Measurements from ENCODE around the gene ANKDD1A. TPM values are rescaled to one million over a fixed set of nuclear protein-coding genes. Genes with fewer than 3 reads are reported as not detected.

ANKDD1A gene
- polyA plus RNA-seq, 4 donors: 4.7 to 8.0 (median 7.0) TPM

DNA sequence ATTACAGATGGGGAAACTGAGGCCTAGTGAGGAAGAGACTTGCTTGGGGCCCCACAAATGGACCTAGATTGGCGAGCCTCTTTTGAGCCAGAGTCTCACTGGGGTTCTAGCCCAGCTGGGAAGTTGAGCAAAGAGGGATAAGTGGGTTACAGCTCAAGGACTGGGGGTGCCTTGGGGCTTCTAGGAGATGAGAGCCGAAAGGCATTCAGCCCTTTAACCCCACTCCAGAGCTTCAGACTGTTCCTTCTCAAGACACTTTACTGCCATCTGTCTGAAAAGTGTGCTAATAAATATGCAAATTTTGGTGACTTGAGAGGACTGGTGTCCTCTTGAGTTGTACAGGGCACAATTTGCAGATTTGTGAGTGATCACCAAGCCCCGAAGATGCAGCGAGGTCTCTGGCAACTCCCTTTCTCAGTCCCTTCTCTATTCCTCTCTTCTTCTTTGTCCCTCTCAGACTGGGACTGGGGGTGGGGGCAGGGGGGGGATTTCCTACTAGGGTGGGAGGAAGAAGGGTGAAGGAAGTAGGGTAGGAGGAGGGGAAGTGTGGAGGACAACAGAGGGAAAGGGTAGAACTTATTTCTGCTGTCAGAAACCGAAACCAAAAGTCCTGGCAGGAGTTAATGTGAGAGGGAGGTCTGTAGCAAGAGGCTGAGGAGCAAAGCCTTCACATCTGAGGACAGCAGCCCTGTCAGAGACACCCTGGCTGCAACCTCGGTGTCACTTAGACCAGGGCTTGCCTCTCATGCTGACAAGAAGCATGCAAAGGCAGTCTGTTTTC, 16.2 kb upstream of the ANKDD1A start:
- DNase-seq (ENCODE audit: low read depth in 4 of 4, low spot score in 3 of 4): no peak

DNA sequence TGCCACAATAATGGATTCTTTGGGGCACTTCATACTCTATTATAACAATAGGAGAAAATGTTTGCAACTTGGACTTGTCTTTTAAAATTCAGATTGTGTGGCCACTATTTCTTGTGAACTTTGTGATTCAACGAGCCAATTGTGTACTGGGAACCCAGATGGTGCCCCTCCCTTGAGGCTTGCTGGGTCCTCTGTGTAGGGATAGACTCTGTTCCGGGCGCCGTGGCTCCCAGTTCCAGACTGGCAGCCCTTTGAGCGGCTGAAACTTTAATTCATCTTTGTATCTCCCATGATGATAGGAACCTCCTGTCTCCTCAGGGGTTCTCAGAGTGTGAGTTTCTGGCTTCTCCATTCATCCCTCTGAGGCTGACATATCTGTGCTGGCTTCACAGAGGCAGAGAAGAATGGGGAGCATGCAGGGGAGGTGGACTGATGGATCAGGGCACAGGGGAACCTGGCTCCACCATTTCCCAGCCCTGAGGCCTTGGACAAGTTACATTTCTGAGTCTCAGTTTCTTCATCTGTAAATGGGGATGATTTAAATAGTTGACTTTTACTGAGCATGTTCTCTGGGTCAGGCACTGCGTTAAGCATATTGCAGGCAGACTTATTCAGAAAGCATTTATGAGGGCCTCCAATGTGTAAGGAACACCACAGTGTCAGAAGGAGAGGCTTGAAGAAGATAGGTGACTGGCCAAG, 15.2 kb upstream of the ANKDD1A start:
- DNase-seq (ENCODE audit: low read depth in 4 of 4, low spot score in 3 of 4): no peak

DNA sequence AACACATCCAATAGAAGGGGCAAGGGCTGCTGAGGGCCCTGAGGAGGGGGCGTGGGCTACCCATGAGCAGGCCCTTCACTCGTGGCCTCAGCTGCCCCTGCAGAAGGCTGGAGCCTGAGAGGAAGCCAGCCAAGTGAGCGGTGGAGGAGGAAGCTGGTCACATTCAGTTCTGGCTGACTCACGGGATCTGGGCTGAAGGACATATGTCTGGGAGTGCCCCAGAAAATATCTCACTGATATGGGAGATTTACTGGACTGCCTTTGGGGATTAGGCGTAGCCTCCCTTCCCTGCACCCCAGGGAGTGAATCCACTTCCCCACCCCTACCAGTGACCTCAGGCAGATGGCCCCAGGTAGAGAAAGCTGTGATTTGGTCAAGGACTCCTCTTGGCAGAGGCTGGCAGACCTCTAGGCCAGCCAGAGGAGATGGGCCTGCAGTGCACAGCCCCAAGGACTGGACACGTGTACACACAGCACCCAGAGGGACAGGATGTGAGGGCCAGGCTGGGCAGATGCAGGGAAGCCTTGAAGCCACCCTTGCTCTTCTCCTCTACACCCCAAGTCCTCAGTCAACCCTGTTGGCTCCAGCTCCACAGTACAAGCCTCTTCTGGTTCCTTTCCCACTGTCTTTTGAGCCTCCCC, 14.2 kb upstream of the ANKDD1A start:
- no peak for DNase-seq (ENCODE audit: low read depth in 4 of 4, low spot score in 3 of 4)

DNA sequence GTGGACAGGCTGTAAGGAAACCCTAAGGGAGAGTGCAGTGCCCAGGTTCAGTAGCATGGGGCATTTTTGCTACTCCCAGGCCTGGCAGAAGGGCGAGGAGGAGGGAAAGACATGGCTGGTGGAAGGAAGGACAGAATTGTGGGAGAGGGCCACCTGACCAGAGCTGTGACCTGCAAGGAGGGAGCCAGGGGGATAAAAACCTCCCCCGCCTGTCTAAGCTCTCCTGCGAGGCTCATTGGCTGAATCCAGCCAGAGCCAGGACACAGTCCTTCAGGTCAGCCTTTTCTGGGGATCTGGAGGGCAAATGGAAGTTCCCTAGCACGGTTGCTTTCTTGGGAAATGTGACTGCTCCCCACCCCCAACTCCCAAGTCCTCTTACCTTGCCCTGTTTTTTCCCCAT, 13.3 kb upstream of the ANKDD1A start:
- no peak for DNase-seq (ENCODE audit: low read depth in 4 of 4, low spot score in 3 of 4)

DNA sequence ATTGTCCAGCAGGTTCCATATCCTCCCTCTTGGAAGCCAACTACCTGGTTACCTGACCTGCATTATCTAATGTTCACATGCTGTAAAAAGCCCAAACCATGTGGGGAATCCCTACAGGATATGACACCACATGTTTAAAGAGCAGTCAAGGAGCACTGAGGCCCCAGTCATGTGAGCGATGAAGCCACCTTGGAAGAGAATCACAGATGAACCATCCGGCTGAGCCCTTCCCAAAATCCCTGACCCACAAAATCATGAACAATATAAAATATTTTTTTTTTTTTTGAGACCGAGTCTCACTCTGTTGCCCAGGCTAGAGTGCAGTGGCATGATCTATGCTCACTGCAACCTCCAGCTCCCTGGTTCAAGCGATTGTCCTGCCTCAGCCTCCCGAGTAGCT, 10.6 kb upstream of the ANKDD1A start:
- DNase-seq (ENCODE audit: low read depth in 4 of 4, low spot score in 3 of 4): no peak

DNA sequence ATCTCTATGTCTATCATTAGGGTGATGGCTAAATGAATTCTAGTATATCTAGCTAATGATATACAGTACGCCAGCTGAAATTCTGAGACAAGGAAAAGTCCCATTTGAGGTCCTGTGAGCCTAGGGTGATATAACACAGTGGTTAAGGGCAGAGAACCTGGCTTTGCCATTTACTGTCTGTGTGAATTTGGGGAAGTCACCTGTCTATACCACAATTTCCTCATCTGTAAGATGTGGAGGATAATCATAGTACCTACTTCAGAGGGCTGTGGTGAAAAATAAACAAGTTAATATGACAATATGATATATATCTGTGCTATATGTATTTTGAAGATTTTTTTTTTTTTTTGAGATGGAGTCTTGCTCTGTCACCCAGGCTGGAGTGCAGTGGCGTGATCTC, 9.8 kb upstream of the ANKDD1A start:
- no peak for DNase-seq (ENCODE audit: low read depth in 4 of 4, low spot score in 3 of 4)

DNA sequence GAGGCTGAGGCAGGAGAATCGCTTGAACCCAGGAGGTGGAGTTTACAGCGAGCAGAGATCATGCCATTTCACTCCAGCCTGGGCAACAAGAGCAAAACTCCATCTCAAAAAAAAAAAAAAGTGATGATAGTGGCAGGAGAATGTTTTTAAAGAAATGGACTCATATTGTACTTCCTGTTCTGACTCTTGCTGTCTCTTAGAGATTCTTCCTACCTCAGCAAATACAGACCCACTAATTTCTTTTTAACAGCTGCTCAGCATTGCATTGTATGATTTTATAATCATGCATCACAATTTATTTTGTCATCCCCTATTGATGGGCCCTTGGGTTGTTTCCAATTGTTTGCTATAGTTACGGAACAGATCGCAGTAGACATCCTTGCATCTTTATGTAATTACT, 8.8 kb upstream of the ANKDD1A start:
- no peak for DNase-seq (ENCODE audit: low read depth in 4 of 4, low spot score in 3 of 4)

DNA sequence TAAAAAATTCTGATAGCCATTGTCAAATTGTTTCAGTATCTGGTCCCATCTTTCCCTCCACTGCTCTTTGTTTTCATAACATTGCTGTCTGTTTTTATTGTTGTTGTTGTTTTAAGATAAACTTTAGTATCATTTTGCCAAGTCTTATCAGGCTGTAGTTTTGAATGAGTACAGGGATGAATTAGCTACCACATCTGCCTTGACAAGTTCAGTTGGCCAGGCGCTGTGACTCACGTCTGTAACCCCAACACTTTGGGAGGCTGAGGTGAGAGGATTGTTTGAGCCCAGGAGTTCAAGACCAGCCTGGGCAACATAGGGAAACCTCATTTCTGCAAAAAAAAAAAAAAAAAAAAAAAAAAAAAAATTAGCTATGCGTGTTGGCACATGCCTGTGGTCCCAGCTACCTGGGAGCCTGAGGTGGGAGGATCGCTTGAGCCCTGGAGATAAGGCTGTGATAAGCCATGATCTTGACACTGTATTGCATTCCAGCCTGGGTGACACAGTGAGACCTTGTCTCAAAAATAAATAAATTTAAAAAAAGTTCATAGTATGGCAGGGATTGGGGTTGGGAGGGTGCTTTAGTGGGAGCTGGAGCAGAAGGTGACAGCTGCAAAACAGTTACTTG, 8.3 kb upstream of the ANKDD1A start:
- DNase-seq (ENCODE audit: low read depth in 4 of 4, low spot score in 3 of 4): no peak

DNA sequence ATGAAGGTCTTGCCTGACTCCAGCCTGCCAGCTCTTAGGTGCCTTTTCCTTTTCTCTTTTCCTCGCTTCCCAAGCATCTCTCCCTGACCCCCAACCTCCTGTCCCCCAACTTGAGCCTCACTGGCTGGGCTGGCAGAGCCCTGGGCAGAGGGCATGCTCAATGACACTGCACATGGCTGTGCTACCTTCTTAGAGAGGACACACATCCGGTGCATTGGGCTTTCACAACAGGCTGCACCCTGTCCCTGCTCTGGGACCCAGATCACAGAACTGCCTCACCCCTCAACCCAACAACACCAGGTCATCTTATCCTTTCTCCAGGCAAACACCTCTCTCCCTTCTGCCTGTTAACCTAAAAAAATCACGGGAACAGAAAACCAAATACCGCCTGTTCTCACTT, 7.5 kb upstream of the ANKDD1A start:
- DNase-seq (ENCODE audit: low read depth in 4 of 4, low spot score in 3 of 4): no peak

DNA sequence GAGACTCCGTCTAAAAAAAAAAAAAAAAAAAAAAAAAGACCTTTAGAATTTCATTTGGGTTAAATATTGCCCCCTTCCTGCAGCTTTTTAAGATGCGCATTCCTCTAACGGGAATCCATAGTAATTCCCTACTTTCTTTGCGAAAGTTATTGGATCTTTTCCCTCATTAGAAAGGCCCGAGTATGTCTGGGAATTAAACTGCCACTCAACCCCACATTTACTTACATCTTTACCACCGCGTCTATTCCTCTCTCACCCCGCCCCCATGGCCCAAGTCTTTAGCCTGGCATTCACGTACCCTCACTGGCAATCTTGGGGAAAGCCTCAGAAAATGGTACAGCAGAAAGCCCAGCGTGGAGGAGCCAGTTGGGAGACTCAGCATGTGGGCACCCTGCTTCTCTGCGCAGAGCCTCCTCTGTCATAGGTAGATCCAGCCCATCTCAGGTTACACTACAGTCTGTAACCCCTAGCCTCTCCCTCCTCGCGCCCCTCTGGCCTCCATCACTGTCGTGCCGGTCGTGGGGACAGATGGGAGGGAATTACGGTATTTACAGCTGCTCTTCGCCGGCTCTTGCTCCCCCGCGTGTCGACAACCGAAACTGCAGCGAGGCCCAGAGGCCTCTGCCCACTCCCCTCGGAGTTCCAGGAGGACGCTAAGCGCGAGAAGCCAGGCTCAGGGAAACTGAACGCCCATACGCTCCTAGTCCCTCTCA, 6.4 kb upstream of the ANKDD1A start:
- no peak for DNase-seq (ENCODE audit: low read depth in 4 of 4, low spot score in 3 of 4)

DNA sequence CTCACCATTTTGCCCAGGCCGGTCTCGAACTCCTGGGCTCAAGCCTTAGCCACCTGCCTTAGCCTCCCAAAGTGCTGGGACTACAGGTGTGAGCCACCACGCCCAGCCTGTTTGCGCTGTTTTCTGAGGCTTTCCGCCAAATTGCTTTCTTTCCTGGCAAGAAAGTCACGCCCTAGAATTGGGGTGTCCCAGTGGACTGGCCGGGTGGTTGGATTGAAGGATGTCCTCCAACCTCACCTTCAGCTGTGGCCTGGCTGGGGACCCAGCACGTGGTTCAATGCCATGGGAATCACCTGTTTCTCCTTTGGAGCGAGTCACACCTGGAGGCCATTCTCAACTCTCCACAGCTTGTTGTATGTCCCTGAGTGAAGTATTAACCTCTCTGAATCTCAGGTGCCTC, 5.8 kb upstream of the ANKDD1A start:
- no peak for DNase-seq (ENCODE audit: low read depth in 4 of 4, low spot score in 3 of 4)

DNA sequence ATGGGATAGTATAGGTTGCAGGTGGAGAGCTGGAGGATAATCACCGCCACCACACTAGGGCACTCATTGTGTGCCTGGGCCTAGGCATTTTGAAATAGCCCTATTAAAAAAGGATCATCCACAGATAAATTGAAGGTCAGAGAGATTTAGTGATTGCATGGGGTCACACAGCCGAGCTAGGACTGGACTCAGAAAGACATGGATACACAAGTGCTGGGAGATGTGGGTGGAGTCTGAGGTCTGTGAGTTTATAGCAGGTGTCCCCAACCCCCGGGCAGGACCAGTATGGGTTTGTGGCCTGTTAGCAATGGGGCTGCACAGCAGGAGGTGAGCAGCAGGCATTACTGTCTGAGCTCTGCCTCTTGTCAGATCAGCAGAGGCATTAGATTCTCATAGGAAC, 5.3 kb upstream of the ANKDD1A start:
- DNase-seq (ENCODE audit: low read depth in 4 of 4, low spot score in 3 of 4): no peak

DNA sequence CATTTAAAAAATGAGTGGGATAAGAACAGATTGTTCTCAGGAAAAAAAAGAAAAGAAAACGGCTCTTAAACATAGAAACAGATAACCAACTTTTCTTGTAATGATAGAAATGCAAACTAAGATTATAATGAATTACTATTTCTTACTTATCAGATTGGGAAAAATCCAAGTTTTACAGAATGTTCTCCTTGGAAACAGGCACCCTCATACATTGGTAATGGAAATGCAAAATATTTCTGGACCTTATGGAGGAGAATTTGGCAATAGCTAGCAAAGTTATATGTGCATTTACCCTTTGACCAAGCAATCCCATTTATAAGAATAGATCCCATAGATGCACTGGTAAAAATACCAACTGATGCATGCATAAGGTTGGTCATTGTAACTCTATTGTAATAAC, 3.7 kb upstream of the ANKDD1A start:
- no peak for DNase-seq (ENCODE audit: low read depth in 4 of 4, low spot score in 3 of 4)

DNA sequence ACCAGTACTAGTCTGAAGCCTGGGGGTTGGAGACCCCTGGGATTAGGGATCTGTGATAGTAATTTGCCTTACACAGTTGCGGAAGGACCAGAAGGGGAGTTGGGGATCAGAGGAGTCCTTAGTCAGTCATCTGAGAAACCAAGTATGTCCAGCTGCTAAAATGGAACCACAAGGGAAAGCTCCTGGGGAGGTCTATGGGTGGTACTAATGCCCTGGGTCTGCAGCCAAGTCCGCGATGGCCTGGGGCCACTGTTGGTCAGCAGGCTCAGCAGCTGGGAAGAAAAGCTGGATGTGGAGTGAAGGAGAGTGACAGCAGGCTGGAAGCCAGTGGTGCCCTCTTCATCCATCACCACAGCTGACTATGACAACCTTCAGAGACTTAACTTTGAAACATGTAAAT, 2.2 kb upstream of the ANKDD1A start:
- DNase-seq (ENCODE audit: low read depth in 4 of 4, low spot score in 3 of 4): no peak

DNA sequence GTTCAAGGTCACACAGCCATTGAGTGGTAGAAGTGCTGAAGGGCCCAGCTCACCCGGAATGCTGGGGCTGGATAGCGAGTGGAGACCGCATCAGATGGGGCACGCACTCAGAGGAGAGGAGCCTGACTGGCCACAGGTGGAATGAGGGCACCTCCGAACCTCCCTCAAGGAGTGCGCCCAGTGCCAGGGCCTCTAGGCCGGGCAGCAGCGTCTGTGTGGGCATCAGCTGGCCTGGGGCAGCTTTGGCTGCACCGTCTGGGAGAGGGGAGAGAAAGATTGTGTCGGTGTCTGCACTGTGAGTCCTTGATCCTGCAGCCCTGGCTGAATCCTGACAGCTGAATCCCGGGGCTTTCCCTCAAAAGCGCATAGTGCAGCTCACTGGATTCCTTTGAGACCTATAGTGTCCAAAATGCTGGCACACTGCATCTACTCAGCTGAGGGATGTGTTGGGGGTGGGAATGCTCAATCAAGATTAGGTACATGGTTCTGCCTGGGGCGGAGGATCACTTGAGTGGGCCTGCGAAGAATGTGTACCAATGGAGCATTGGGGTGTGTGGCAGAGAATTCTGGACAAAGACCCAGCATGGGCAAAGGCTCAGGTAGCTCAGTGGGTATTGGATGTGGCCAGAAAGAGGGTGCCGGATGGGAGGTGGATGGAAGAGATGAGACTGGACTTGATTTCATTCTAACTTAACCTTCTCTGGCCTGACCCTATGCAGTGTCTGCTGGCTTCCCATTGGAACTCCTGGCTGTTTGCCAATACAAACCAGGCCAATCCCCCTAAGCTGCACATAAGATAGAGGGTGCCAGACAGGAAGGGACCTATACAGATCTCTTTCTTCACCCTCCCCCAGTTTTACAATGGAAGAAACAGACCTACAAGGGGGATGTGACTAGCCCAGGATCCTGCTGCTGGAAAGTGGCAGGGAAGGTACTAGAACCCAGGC, 950 bp downstream of the ANKDD1A start:
- no peak for DNase-seq (ENCODE audit: low read depth in 4 of 4, low spot score in 3 of 4)

DNA sequence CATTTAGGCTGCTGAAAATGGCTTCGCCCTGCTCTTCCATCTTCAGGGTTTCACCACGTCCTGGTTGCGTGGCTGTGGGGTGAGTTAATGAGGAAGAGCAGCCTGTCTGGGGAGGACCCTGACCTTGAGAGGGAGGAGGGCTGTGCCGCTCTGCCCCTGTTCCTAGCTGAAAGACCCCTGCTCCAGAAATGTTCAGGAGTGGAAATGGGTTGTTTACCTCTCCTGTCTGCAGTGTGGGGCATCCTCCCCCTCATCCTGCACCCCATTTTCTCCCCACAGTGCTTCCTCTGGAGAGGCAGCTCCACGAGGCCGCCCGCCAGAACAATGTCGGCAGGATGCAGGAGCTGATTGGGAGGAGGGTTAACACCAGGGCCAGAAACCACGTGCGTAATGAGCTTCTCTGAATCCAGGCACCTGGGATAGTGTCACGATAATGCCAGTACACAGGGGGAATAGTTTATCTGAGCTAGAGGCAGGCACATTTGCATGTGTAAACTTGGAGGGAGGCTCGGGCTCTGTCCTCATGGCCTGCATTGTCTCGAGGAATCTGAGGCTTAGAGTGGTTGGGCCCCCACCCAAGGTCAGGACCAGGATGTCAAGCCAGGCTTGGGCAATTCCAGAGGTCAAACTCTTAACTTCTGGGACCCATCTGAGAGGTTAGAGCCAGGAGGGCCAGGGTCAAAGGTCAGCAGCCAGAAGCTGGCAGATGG, 4.0 kb downstream of the ANKDD1A start:
- DNase-seq (ENCODE audit: low read depth in 4 of 4, low spot score in 3 of 4): no peak

DNA sequence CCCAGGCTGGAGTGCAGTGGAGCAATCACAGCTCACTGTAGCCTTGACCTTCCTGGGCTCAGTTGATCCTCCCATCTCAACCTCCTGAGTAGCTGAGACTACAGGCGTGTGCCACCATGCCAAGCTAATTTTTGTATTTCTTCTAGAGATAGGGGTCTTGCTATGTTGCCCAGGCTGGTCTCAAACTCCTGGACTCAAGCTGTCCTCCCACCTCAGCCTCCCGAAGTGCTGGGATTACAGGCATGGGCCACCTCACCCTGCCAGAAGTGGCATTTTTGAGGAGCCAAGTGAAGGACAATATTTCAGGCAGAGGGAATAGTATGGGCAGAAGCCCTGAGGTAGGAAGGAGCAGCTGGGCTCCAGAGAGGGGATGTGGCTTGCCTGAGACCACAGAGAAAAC, 4.7 kb downstream of the ANKDD1A start:
- DNase-seq (ENCODE audit: low read depth in 4 of 4, low spot score in 3 of 4): no peak

DNA sequence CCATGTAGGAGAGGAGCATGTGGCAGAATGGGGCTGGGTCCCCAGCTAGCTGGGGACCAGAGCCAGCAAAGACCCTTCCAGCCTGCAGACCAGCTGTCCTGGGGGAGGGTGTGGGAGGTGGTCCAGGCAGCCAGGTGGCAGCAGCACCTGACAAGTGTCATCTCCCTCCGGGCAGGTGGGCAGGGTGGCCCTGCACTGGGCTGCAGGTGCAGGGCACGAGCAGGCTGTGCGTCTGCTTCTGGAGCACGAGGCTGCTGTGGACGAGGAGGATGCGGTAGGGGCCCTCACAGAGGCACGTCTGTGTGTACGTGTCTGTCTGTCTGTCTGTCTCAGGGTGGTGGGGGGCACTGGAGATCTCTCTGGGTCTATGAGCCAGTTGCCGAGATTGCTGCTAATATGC, 5.5 kb downstream of the ANKDD1A start:
- DNase-seq (ENCODE audit: low read depth in 4 of 4, low spot score in 3 of 4): no peak

DNA sequence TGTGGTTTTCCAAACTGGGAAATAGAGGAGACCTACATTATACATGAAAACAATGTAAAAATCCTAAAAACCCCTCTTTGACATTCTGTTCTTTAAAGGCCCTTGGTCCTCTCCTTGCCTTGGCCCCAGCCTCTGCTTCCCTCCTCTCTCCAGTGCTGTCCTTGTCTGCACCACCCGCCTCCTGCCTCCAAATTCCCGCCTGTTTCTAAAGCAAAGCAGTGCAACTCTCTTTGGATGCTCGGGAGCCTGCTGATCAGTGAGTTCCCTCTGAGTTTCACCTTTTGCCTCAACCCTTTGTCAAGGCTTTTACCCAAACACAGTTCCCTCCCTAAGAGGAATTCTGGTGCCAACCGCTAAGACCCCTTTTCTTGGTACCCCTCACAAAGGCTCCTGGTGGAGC, 8.0 kb downstream of the ANKDD1A start:
- DNase-seq (ENCODE audit: low read depth in 4 of 4, low spot score in 3 of 4): no peak

Data from left renal pelvis (tissue), 4 donors.